ENCODE measurements around the gene EXOSC6. TPM values are rescaled to one million over a fixed set of nuclear protein-coding genes. Genes with fewer than 3 reads are reported as not detected.

The EXOSC6 gene
- polyA plus RNA-seq, 3 donors: 1.7 to 6.4 (median 4.1) TPM

DNA sequence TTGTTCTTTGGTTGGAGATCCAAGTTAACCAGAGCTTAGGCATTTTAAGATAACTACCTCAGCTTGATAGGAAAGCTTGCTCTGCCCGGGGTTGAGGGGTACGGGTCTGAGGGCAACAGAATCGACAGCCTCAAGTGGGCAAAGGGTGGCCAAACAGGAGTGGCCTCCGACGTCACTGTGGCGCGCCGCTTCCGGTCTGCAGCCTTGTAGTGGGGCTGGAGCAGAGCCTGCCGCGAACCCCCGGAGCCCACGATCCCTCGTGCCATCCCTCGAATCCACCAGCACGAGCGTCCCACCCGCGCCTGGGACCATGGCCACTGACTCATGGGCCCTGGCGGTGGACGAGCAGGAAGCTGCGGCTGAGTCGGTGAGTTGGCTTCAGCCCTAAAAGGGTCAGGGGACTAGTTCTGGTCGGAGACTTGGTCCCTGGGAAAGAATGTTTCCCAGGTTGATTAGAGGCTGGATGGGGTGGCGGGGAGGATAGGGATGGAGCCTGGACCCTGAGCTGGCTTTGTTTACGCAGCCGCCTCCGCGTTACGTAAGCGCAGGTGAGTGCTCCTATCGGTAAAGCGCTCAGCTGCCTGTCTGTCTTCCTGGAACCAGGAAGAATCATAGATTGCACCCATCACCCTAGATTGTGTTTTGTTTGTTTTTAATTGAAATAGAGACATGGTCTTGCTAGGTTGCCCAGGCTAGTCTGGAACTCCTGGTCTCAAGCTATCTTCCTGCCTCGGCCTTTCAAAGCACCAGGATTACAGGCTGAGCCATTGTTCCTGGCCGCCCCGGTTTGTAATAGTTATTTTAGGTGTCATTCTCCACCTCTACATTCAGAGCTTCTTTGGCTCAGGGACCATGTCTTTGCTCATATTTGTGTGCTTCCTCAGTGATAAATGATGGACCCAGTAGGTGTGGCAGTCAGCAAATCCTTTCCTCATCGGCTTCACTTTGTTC lies 47.5 kb upstream of the EXOSC6 start, which contains the start of gene DDX19B:
TSS of gene DDX19B (plus strand) at position 199 of the 951 bp plus-strand sequence. CDS start at position 311, 112 bp downstream.
- peaks cover 4 to 13% (median 8%) of the 10 kb centered on the region in 7 donors for H3K9me3 Mint-ChIP-seq
- H3K36me3 Mint-ChIP-seq: peaks cover 14 to 23% of the 10 kb centered on the region in 2 donors
- peak within 1 kb of the TSS; percentile 89 to 96 (median 94) for H3K27ac Mint-ChIP-seq
- DNase-seq: peak; percentile 67 to 75 (median 71)
- no peaks in the 10 kb centered on the region for H3K27me3 Mint-ChIP-seq (ENCODE audit: low read depth in 3 of 3)
- TF ChIP-seq, protein P1, sequence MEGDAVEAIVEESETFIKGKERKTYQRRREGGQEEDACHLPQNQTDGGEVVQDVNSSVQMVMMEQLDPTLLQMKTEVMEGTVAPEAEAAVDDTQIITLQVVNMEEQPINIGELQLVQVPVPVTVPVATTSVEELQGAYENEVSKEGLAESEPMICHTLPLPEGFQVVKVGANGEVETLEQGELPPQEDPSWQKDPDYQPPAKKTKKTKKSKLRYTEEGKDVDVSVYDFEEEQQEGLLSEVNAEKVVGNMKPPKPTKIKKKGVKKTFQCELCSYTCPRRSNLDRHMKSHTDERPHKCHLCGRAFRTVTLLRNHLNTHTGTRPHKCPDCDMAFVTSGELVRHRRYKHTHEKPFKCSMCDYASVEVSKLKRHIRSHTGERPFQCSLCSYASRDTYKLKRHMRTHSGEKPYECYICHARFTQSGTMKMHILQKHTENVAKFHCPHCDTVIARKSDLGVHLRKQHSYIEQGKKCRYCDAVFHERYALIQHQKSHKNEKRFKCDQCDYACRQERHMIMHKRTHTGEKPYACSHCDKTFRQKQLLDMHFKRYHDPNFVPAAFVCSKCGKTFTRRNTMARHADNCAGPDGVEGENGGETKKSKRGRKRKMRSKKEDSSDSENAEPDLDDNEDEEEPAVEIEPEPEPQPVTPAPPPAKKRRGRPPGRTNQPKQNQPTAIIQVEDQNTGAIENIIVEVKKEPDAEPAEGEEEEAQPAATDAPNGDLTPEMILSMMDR (IDR thresholded peaks at IDR 0.05): no peak
- Histone ChIP-seq H3K9me3 (replicated peaks in 1 of 2; ENCODE audit: control insufficient read depth in 1 of 2, insufficient read depth in 1 of 2, low read length in 2 of 2) (no peaks in the 10 kb centered on the region), H3K4me1 (ENCODE audit: control insufficient read depth in 1 of 2, insufficient read depth in 2 of 2, low read length in 2 of 2) (peaks cover 18 to 26% of the 10 kb centered on the region in 2 donors), H3K36me3 (replicated peaks in 1 of 2; ENCODE audit: control insufficient read depth in 1 of 2, insufficient read depth in 2 of 2, low read length in 2 of 2) (no peaks in the 10 kb centered on the region), H3K79me2 (ENCODE audit: insufficient read depth, low read length) (peaks cover 54% of the 10 kb centered on the region), H3K27me3 (ENCODE audit: control insufficient read depth in 2 of 2, insufficient read depth in 2 of 2, low read length in 2 of 2) (no peaks in the 10 kb centered on the region), H3K9ac (ENCODE audit: insufficient read depth, low read length, poor library complexity, severe bottlenecking) (peak within 1 kb of the TSS; percentile 93), H2AFZ (ENCODE audit: insufficient read depth, low read depth, low read length, poor library complexity, severe bottlenecking) (peak within 1 kb of the TSS; percentile 94), H3K4me2 (replicated peaks; ENCODE audit: extremely low read depth, low read length, poor library complexity, severe bottlenecking) (peak within 1 kb of the TSS; percentile 86), H3K4me3 (replicated peaks in 1 of 3; ENCODE audit: low read depth in 2 of 3, low read length in 3 of 3) (peak within 1 kb of the TSS; percentile 64 to 94 (median 92)), H3K27ac (ENCODE audit: low read depth in 1 of 2, low read length in 2 of 2) (peak within 1 kb of the TSS; percentile 71 to 96), H4K20me1 (ENCODE audit: insufficient read depth, low read length) (peaks cover 4% of the 10 kb centered on the region)
- peak within 1 kb of the TSS; percentile 91 to 97 for H3K4me3 Mint-ChIP-seq
- intact Hi-C loops (cut with micrococcal nuclease): loop anchor here in 1 of 2 donors (10.0 kb wide), 1 partner anchor 46 kb away; the partner anchor contains the start of gene DDX19A
- peaks cover 32% of the 10 kb centered on the region for H3K4me1 Mint-ChIP-seq
- WGBS (ENCODE audit: insufficient coverage): under 1% methylated on average over 33 of the region's 37 CpGs

DNA sequence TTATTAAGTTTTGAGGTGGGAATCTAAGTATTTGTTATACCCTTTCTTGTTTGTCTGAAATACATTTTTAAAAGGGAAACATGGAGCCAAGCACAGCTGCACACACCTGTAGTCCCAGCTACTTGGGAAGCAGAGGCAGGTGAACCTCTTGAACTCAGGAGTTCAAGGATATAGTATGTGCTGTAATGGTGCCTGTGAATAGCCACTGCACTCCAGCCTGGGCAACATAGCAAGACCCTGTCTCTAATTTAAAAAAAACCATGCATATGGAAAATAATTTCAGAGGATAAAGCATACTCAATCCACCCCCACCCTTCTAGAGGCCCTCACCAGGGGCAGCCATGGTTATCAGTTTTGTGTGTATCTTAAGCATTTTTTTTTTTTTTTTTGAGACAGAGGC lies 43.9 kb upstream of the EXOSC6 start:
- no peaks in the 10 kb centered on the region for H3K9me3 ChIP-seq (replicated peaks in 1 of 2; ENCODE audit: control insufficient read depth in 1 of 2, insufficient read depth in 1 of 2, low read length in 2 of 2)
- H3K9me3 Mint-ChIP-seq: peaks cover 0 to 5% (median 0%) of the 10 kb centered on the region in 7 donors
- peaks cover 0 to 3% of the 10 kb centered on the region in 2 donors for H3K36me3 Mint-ChIP-seq
- no peak overlapping the region for H3K27ac ChIP-seq (ENCODE audit: low read depth in 1 of 2, low read length in 2 of 2)
- TF ChIP-seq, protein P1 (IDR thresholded peaks at IDR 0.05): no peak
- H3K27me3 Mint-ChIP-seq (ENCODE audit: low read depth in 3 of 3): peaks cover 0 to 1% (median 0%) of the 10 kb centered on the region in 3 donors
- H3K9ac ChIP-seq (ENCODE audit: insufficient read depth, low read length, poor library complexity, severe bottlenecking): no peak overlapping the region
- H3K79me2 ChIP-seq (ENCODE audit: insufficient read depth, low read length): peaks cover 21% of the 10 kb centered on the region
- no peak overlapping the region for H3K27ac Mint-ChIP-seq
- no peak overlapping the region for H3K4me2 ChIP-seq (replicated peaks; ENCODE audit: extremely low read depth, low read length, poor library complexity, severe bottlenecking)
- H3K4me1 ChIP-seq (ENCODE audit: control insufficient read depth in 1 of 2, insufficient read depth in 2 of 2, low read length in 2 of 2): peaks cover 13 to 18% of the 10 kb centered on the region in 2 donors
- no peak overlapping the region for H3K4me3 ChIP-seq (replicated peaks in 1 of 3; ENCODE audit: low read depth in 2 of 3, low read length in 3 of 3)
- intact Hi-C loops (cut with micrococcal nuclease): loop anchor here in 1 of 2 donors (10.0 kb wide), 1 partner anchor 49 kb away; the partner anchor contains the start of gene DDX19A
- no peak for DNase-seq
- no peaks in the 10 kb centered on the region for H3K27me3 ChIP-seq (ENCODE audit: control insufficient read depth in 2 of 2, insufficient read depth in 2 of 2, low read length in 2 of 2)
- H3K4me1 Mint-ChIP-seq: peaks cover 20% of the 10 kb centered on the region
- H3K4me3 Mint-ChIP-seq: no peak overlapping the region
- no peaks in the 10 kb centered on the region for H4K20me1 ChIP-seq (ENCODE audit: insufficient read depth, low read length)
- no peak overlapping the region for H2AFZ ChIP-seq (ENCODE audit: insufficient read depth, low read depth, low read length, poor library complexity, severe bottlenecking)
- no peaks in the 10 kb centered on the region for H3K36me3 ChIP-seq (replicated peaks in 1 of 2; ENCODE audit: control insufficient read depth in 1 of 2, insufficient read depth in 2 of 2, low read length in 2 of 2)
